Activated CD4-positive, alpha-beta T cell treated with anti-CD3 and anti-CD28 coated beads, Interleukin-10, Interleukin-2, amounts not matched to agents 100 ng/mL and 50 ng/mL, durations not matched to agents 16 hours and 8 hours (primary cell): ENCODE measurements around the gene CYTH3.
"Not testable (repeated sequence)": the region's sequence is repeated elsewhere in the genome, so short reads cannot be mapped to it uniquely, and the experiment has no call there.

Source experiments
- DNase-seq: peaks from one replicate; pipeline ENCODE4 v3.0.0-alpha.2; 2020

Gene CYTH3

DNA sequence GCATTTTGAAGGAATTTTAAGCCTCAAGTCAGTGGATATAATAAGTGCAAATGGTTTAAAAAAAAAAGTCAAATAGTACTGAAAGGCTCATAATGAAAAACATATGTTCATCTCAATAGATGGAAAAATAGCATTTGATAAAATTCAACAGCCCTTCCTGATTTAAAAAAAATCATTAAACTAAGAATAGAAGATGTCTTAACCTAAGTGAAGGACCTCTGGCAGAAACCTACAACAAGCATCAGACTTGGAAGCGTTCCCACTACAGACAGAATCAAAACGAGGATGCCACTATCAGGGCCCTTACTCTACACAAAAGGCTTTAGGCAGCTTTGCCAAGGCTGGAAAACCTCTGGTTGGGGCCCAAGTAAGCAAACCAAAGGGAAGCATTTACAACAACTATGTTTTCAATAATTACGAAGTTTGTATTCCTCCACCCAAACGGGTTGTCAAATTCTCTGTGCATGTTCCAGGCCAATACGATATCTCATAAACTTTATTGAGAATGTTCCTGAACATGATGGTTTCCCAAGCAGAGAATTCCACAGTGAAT, 45.1 kb downstream of the CYTH3 start:
- DNase-seq = no peak

DNA sequence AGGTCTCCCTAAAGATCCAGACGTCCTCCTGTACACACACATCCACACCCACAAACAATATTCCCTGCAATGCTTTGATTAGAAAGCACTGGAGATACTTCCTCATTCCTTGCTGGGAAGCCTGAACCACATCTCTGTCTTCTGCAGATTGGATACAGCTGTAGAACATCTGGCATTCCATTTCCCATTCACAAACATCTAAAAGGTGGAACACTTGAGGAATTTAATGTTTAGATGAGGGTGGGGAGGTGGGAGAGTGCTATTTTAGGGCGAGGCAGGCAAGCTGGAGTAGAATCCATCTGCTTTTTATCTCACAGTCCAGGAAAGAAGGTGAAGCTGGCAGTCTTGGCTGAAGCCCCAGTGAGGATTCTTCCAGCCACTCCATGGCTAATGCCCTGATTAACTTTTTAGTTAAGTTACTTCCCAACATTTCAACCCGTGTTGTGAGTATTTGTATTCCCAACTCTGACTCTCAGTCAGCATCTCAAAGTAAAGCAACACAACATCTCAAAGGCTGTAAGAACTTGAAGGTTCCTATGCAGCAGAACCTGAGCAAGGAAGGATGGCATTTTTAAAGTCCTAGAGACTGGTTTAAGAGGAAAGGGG, 46.1 kb downstream of the CYTH3 start:
- no peak for DNase-seq

DNA sequence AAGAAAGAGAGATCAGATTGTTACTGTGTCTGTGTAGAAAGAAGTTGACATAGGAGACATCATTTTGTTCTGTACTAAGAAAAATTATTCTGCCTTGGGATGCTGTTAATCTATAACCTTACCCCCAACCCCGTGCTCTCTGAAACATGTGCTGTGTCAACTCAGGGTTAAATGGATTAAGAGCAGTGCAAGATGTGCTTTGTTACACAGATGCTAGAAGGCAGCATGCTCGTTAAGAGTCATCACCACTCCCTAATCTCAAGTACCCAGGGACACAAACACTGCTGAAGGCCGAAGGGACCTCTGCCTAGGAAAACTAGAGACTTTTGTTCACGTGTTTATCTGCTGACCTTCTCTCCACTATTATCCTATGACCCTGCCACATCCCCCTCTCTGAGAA, 49.0 kb downstream of the CYTH3 start:
- not testable (repeated sequence) for DNase-seq

DNA sequence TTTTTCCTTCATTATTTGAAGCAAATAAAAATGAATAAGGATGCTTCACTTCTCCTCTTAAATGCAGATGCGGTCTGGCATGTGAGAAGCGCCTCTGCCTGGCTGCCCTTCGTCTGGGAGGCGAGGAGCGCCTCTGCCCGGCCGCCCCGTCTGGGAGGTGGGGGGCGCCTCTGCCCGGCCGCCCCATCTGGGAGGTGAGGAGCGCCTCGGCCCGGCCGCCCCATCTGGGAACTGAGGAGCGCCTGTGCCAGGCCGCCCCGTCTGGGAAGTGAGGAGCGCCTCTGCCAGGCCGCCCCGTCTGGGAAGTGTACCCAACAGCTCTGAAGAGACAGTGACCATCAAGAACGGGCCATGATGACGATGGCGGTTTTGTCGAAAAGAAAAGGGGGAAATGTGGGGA, 49.4 kb downstream of the CYTH3 start:
- DNase-seq = not testable (repeated sequence)

DNA sequence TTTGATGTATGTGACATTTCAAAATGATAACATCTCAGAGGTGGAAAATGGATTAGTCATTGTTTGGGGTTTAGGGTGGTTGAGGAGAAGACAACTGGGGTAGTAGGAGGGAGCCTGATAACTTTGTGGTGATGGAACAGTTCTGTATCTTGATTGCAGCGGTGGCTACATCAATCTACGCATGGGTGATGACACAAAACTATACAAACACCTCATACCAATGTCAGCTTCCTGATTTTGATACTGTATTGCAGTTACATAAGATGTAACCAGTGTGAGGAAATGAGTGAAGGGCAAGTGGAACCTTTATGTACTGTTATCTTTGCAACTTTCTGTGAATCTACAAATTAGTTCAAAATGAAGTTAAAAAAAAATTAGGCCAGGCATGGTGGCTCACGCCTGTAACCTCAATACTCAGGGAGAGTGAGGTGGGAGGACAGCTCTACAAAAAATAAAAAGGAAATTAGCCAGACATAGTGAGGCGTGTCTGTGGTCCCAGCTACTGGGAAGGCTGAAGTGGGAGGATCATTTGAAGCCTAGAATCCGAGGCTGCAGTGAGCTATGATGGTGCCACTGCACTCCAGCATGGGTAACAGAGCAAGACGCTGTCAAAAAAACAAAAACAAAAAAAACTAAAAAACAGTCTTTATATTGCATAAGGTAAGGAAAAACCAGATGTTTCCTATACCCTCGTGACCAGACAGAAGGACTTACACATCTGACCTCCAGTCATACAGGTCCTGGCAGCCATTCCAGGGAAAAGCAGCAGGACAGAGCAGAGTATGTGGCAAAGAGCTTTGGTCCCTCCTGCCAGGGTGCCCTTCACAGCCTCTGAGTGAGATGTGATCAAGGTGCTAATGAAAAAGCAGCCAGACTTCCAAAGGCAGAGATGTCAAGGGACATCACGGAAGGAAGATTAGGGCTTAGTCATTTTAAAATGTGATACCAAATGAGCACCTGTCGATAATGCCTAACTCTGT, 50.8 kb downstream of the CYTH3 start:
- peak; percentile 85 for DNase-seq

DNA sequence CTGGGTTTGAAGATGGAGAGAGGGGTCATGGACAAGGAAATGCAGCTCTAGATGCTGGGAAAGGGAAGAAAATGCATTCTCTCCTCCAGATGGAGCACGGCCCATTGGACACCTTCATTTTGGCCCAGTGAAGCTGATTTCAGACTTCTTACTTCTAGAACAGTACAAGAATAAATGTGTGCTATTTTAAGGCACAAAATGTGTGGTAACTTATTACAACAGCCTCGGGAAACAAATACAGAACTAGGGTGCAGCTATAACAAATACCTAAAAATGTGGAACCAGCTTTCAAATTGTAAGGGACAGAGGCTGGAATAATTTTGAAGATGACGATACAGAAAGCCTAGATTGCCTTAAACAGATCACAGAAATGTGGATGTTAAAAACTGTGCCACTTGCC, 54.1 kb downstream of the CYTH3 start:
- DNase-seq = no peak

DNA sequence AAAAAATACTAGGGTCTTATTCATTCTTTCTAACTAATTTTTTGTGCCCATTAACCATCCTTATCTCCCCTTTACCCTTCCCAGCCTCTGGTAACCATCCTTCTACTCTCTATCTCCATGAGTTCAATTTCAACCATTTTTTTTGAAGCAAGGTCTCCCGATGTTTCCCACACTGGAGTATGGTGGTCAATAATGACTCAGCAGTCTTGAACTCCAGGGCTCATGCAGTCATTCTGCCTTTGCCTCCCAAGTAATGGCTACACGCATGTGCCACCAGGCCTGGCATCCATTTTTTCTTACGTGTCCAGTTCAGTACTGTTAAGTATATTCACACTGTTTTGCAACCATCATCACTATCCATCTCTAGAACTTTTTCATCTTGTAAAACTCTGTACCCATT, 60.4 kb downstream of the CYTH3 start:
- DNase-seq = no peak

DNA sequence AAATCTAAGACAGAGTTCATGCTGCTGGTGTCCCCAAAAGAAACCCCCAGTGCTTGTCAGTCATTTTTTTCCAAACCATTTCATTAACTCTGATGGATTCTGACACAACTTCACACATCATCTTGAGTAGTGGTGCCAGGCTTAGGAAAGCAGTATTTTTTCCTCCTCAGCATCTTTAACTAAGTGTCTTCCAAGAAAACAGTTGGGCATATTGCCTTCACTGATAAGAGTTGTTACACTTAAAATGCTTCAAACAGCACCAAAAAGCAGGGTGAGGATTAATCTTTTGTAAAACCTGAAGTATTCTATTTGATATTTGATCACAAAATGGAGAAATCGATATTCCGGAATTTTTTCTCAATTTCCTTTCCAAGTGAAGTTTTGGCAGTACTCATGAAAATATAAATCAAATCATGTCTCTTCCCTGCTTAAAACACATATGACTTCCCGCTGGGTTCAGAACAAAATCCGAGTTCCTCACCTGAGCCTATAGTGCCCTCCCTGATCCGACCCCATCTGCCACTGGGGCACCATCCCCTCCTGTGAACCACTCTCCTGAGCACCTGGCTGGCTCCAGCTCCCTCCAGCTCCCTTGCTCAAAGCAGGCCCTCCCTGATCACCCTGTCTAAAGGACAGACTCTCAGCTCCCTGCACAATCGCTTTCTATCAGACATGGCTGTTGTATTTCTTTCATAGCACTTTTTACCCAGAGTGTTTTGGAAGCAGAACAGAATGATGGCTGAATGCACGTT, 61.6 kb downstream of the CYTH3 start:
- no peak for DNase-seq

DNA sequence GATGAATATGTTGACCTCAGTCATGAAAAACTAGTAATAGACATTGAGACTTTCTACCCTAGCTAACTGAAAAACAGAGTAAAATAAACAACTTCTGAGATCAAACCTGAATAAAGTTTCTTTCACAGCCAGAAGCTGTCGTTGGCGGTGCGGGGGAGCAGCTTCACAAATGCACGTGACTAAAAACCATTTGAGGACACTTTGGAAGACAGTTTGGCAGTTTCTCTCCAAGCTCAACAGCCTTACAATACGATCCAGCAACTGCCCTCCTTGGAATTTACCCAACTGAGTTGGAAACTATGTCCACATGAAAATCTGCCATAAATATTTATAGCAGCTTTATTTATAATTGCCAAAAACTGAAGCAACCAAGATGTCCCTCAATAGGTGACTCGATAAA, 63.1 kb downstream of the CYTH3 start:
- no peak for DNase-seq

DNA sequence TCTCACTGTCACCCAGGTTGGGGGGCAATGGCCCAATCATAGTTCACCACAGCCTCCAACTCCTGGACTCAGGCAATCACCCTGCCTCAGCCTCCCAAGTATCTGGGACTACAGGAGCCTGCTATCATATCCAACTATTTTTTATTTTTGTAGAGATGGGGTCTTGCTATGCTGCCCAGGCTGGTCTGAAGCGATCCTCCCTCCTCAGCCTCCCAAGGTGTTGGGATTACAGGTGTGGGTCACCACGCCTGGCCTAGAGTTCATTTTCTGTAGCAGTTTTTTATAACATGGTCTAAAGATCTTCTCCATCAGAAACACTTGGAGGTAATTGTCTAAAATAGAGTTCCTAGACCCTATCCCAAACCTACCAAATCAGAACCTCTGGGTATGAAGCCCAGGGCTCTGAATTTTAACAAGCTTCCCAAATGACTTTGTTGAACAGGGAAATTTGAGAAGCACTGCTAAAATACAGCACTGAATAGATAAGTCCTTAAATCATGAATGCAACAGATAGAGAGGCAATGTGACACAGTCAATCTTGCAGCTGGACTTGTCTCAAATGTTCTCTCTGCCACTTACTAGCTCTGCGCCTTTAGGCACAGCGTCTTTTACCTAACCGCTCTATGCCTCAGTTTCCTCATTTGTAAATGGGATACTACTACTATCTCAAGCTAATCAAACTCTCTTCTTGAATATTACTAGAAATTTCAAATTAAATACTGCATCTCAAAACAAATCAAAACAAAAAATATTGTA, 63.7 kb downstream of the CYTH3 start:
- DNase-seq = no peak

DNA sequence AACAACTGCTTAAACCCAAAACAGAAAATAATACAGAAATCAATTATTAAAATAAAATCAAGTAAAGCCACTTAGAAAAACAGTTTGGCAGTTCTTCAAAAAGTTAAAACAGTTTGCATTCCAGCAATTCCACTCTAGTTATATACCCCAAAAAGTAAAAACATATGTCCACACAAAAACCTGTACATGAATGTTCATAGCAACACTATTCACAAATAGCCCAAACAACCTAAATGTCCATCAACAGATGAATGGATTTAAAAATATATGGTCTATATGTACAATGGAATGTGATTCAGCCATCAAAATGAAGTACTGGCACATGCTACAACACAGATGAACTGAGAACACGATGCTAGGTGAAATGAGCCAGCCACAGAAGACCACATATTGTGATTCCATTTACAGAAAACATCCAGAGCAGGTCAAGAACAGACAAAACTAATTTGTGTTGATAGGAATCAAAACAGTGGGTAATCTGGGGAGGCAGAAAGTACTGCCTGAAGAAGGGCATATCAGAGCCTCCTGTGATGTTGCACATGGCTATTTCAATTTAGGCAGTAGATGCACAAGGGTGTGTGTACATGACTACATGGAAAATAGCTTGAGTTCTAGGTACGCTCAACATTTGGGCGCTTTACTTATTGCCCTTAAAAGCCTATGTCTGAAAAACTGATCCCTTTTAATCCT, 66.3 kb downstream of the CYTH3 start:
- no peak for DNase-seq

DNA sequence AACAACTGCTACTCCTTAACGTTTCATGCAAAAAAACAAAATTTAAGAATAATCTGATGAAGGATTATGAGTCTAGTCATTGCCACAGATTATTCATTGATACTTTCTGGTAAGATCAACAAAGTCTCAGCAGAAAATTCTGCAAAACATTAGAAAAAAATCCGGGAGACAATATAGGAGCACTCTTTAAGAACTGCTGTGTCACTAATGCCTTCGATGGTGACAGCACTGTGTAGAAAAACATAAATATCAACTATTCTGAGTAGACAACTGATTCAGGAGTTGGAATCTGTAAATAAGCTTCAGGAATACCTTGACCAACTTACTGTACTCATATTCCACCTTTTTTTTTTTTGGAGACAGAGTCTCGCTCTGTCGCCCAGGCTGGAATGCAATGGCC, 69.0 kb downstream of the CYTH3 start:
- no peak for DNase-seq

DNA sequence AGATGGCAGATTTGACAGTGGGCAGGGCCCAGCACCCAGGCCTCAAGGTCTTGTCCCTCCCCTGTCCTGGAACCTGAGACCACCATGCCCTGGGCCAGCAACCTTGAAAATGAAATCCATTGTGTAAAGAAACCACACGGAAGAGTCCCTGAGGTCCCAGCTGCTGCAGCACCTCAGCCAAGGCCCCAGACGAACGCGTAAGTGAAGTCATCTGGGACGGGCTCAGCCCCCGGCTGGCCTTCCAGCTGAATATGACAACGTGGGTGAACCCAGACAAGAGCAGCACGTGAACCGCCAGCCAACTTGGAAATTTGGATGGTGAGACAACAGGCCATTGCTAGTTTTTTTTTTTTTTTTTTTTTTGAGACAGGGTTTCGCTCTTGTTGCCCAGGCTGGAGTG, 70.3 kb downstream of the CYTH3 start:
- DNase-seq = no peak

DNA sequence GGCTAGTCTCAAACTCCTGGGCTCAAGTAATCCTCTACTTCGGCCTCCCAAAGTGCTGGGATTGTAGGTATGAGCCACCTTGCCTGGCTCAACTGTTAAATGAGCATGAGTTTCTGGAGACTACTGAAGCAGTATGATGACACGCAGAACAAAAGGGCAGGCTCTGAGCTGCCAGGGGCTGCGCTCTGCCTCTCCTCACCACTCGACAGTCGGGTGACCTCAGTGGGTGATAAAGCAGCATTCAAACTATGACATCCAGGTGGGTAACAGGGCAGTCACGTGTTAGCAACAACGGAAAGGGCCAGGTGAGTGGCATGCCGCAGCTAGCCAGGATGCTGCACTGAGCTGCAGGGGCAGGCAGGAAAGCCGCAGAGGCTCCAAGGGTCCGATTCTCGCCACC, 71.5 kb downstream of the CYTH3 start:
- DNase-seq = no peak

DNA sequence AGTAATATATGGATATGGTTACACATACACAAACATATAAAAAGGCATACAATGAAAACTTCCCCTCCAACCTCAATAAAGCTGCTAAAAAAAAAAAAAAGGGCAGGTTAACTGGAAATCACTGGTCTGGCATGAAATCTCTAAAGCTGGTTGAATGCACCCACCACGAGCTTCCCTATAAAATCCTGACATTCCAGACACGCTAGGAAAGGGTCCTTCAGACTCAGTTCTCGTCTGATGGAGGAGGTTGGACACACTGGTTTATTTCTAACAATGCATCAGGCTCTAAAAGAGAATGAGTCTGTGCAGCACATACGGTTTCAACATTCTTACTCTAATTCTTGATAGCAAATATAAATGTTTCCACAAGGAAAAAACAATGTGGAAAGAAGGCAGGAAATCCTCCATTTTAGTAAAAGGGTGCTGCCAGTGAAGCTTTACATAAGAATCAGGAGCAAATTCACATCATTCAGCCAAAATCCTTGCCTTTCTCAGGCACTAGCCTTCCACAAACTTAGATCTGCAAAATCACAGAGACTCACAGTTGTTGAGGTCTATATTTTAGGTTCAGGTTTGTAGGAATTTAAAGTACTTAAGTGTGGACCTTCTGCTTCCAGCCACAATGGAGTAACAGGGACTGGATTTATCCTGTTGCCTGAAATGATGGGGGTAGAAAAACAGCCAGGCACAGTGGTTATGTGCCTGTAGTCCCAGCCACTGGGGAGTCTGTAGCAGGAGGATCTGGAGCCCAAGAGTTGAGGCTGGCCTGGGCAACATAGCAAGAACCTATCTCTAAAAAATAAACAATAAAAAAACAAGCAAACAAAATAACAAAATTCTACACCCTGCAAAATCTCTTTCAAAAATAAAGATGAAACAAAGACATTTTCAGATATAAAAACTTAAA, 73.5 kb downstream of the CYTH3 start:
- DNase-seq = no peak

DNA sequence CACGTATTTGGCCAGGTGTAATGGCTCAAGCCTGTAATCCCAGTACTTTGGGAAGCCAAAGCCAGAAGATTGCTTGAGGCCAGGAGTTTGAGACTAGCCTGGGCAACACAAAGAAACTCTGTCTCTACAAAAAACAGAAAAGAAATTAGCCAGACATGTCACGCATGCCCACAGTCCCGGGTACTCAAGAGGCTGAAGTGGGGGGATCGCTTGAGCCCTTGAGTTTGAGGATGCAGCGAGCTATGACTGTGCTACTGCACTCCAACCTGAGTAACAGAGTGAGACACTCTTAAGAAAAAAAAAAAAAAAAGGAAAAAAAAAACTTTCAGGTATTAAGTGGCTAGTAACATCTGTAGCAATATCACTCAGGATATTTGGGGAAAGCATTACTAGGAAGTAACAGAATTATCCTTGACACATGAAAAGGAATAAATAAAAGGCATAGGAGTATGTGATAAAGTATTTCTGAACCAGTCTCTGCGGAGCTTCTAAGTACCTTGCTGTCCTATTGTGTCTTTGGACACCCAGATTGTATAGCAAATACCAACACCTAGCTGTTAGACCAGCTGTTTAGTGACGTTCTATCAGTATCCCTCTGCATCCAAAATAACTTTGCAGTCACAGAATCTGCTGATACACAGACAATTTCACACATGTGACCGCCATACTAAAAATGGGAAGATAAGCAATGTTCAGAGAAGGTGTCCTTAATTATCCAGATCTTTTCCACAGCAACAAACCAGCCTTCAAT, 74.4 kb downstream of the CYTH3 start:
- no peak for DNase-seq

DNA sequence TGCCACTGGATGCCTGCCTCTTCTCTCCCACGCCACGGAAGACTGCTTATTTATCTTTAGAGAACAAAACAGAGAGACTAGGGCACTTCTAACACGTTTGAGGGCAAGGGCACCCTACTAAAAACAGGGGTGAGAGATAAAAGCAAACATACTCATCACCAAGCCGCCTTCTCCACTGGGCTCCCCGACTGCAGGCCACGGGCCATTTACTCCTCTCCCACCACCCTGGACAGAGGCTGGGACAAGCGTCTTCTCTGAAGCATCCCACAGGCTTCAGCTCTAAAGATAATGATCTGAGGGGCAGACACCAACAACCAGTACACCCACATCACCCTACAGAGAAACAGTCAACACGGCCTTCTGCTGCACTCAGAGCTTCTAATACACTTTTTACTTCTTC, 78.7 kb downstream of the CYTH3 start:
- no peak for DNase-seq

DNA sequence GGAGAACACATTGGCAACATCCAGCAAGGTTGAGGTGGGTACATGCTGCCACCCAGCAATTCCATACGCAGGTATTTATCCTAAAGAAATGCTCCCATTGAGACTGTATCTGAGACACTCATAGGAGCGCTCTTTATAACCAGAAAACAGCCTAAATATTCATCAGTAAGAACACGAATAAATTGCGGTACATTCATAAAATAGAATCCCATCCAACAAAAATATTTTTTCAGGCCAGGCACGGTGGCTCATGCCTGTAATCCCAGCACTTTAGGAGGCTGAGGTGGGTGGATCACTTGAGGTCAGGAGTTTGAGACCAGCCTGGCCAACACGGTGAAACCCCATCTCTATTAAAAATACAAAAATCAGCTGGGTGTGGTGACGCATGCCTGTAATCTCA, 81.9 kb downstream of the CYTH3 start:
- not testable (repeated sequence) for DNase-seq

DNA sequence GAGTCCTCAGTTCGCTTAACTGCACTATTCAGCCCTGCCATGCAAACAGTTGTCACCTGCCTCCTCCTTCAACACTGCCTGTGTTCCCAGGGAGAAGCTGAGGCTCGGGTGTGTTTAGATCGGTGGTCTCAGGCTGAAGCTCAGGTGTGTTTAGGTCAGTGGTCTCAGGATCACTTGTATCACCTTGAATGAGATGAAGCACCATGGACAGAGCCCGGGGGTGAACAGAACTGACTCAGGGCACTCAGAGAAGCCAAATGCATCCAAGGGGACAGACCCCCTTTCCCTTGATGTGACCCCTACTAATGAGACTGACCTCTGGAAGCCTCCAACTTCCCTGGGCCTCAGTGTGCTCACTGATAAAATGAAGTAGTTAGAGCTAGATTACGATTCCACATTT, 84.0 kb downstream of the CYTH3 start:
- no peak for DNase-seq

DNA sequence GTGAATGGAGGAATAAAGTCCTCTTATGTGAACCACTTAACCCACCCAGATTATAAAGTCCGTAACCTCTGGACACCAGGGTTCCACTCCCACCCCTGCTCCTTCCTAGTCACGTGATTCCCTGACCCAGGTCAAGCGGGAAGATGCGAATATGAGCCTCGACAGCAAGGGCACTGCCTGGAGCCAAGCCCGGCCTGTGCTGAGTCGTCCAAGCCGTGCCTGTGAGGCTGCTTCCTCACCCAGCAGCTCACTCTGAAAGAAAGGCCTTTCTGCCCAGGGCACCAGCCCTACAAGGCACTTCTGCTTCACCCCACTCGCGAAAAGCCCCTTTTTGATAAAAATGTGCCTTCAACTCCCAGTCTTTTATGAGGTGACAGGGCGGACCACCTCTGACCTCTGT, 85.8 kb downstream of the CYTH3 start:
- no peak for DNase-seq
